GM23338 (cell line): ENCODE measurements around the gene OSBPL1A. TPM values are rescaled to one million over a fixed set of nuclear protein-coding genes. Genes with fewer than 3 reads are reported as not detected.

Source experiments
- ATAC-seq: fragments of 200-7000 bp; cut with Tn5 transposase; 3 replicates; pipeline ENCODE4 v1.9.1; 2020
- DNase-seq: peaks from one replicate; pipeline ENCODE4 v3.0.0-alpha.2; 2015; ENCODE audit warnings: low spot score
- H2AFZ ChIP-seq: fragments of 200-600 bp; sonication (generic); 2 replicates; pipeline ENCODE4 v1.8.0; 2016; ENCODE audit warnings: antibody characterized with exemption, mild to moderate bottlenecking, moderate library complexity
- H3F3A ChIP-seq: fragments of 200-600 bp; sonication (generic); replicated peaks from 2 replicates; pipeline ENCODE4 v1.8.0; 2017; ENCODE audit warnings: antibody characterized with exemption, mixed run types, low read depth
- H3K27ac ChIP-seq: fragments of 200-600 bp; sonication (generic); 2 replicates; pipeline ENCODE4 v1.6.1; 2016; ENCODE audit warnings: low read depth
- H3K27me3 ChIP-seq: fragments of 200-600 bp; sonication (generic); 2 replicates; pipeline ENCODE4 v1.8.0; 2016; ENCODE audit warnings: mild to moderate bottlenecking, mixed run types, moderate library complexity; ENCODE audit not compliant: insufficient read depth
- H3K36me3 ChIP-seq: fragments of 200-600 bp; sonication (generic); 2 replicates; pipeline ENCODE4 v1.8.0; 2016; ENCODE audit warnings: mild to moderate bottlenecking; ENCODE audit not compliant: insufficient read depth
- H3K4me1 ChIP-seq: fragments of 200-600 bp; sonication (generic); 2 replicates; pipeline ENCODE4 v1.8.0; 2016; ENCODE audit warnings: mild to moderate bottlenecking, moderate library complexity; ENCODE audit not compliant: insufficient read depth
- H3K4me2 ChIP-seq: fragments of 200-600 bp; sonication (generic); 2 replicates; pipeline ENCODE4 v1.7.1; 2017; ENCODE audit warnings: mixed run types
- H3K4me3 ChIP-seq: fragments of 200-600 bp; sonication (generic); 2 replicates; pipeline ENCODE4 v1.6.1; 2016; ENCODE audit warnings: mixed run types
- H3K79me2 ChIP-seq: fragments of 200-600 bp; sonication (generic); replicated peaks from 2 replicates; pipeline ENCODE4 v1.8.0; 2017; ENCODE audit warnings: mild to moderate bottlenecking; ENCODE audit not compliant: insufficient read depth
- H3K9me2 ChIP-seq: fragments of 200-600 bp; sonication (generic); 2 replicates; pipeline ENCODE4 v1.8.0; 2017; ENCODE audit not compliant: insufficient read depth
- H4K20me1 ChIP-seq: fragments of 200-600 bp; sonication (generic); replicated peaks from 2 replicates; pipeline ENCODE4 v1.8.0; 2017; ENCODE audit warnings: mild to moderate bottlenecking; ENCODE audit not compliant: insufficient read depth
- H3K27ac Mint-ChIP-seq: 2 replicates; pipeline ENCODE4 v1.8.0; 2020; ENCODE audit warnings: inconsistent platforms, mild to moderate bottlenecking, moderate library complexity, mixed read lengths
- H3K27me3 Mint-ChIP-seq: 3 replicates; pipeline ENCODE4 v1.8.0; 2022; ENCODE audit warnings: low read depth, mild to moderate bottlenecking, moderate library complexity, mixed read lengths, inconsistent platforms; ENCODE audit not compliant: insufficient read depth, poor library complexity
- H3K36me3 Mint-ChIP-seq: 3 replicates; pipeline ENCODE4 v1.8.0; 2021; ENCODE audit warnings: low read depth, mild to moderate bottlenecking, inconsistent platforms, moderate library complexity, mixed read lengths
- H3K4me1 Mint-ChIP-seq: 3 replicates; pipeline ENCODE4 v1.8.0; 2020; ENCODE audit warnings: mild to moderate bottlenecking, inconsistent platforms, mixed read lengths
- H3K4me3 Mint-ChIP-seq: 3 replicates; pipeline ENCODE4 v1.8.0; 2021; ENCODE audit warnings: moderate library complexity, mild to moderate bottlenecking, inconsistent platforms, mixed read lengths
- H3K9me3 Mint-ChIP-seq: 3 replicates; pipeline ENCODE4 v1.8.0; 2020; ENCODE audit warnings: moderate library complexity, mild to moderate bottlenecking, inconsistent platforms, mixed read lengths
- CREB1 ChIP-seq: fragments of 250-450 bp; sonication (Bioruptor Pico); IDR thresholded peaks from 2 replicates; pipeline ENCODE4 v1.5.0; 2020; ENCODE audit warnings: low read depth, mild to moderate bottlenecking, moderate library complexity
- EZH2 ChIP-seq: fragments of 200-600 bp; sonication (generic); IDR thresholded peaks from one replicate; pipeline ENCODE4 v1.8.0; 2017; ENCODE audit warnings: antibody characterized with exemption, mild to moderate bottlenecking, low read depth; ENCODE audit not compliant: unreplicated experiment
- EZH2phosphoT487 ChIP-seq: fragments of 200-600 bp; sonication (generic); IDR thresholded peaks from one replicate; pipeline ENCODE4 v1.8.1; 2018; ENCODE audit warnings: antibody characterized with exemption; ENCODE audit not compliant: unreplicated experiment
- JUNB ChIP-seq: IDR thresholded peaks from one replicate; pipeline ENCODE4 v1.6.1; 2016; ENCODE audit warnings: antibody characterized with exemption; ENCODE audit not compliant: unreplicated experiment
- NANOG ChIP-seq: IDR thresholded peaks from 2 replicates; pipeline ENCODE4 v1.6.1; 2016; ENCODE audit warnings: antibody characterized with exemption, borderline replicate concordance
- STAT1 ChIP-seq: IDR thresholded peaks from one replicate; pipeline ENCODE4 v1.6.1; 2016; ENCODE audit warnings: antibody characterized with exemption; ENCODE audit not compliant: unreplicated experiment
- ZNF114 ChIP-seq: fragments of 250-450 bp; sonication (Bioruptor Pico); IDR thresholded peaks from 2 replicates; pipeline ENCODE4 v1.5.0; 2020; ENCODE audit warnings: mild to moderate bottlenecking, moderate library complexity
- ZNF462 ChIP-seq: fragments of 250-450 bp; sonication (Bioruptor Pico); IDR thresholded peaks from 2 replicates; pipeline ENCODE4 v1.5.0; 2020; ENCODE audit warnings: mild to moderate bottlenecking, moderate library complexity
- polyA plus RNA-seq: library from polyadenylated mRNA; unstranded; fragments of >200 nt; fragmentation: Nextera tagmentation; extraction: Ambion mirVana; gene quantifications from 2 replicates; pipeline ENCODE4 v1.2.1, GENCODE V29; 2016
- total RNA-seq: library from RNA; depleted of rRNA; stranded (reverse); fragments of >200 nt; shearing (Covaris generic); gene quantifications from 2 replicates; pipeline ENCODE4 v1.2.3, GENCODE V29; 2014
- TF ChIP-seq, protein P1 (sequence below): IDR thresholded peaks from one replicate; pipeline ENCODE4 v1.6.1; 2018; ENCODE audit warnings: antibody characterized with exemption; ENCODE audit not compliant: unreplicated experiment
- TF ChIP-seq, protein P2 (sequence below): IDR thresholded peaks from 2 replicates; pipeline ENCODE4 v1.6.1; 2016; ENCODE audit warnings: antibody characterized with exemption

Gene OSBPL1A
- total and polyA plus RNA-seq, 2 experiments from 2014 or later, result 55.6 to 71.4 TPM

DNA sequence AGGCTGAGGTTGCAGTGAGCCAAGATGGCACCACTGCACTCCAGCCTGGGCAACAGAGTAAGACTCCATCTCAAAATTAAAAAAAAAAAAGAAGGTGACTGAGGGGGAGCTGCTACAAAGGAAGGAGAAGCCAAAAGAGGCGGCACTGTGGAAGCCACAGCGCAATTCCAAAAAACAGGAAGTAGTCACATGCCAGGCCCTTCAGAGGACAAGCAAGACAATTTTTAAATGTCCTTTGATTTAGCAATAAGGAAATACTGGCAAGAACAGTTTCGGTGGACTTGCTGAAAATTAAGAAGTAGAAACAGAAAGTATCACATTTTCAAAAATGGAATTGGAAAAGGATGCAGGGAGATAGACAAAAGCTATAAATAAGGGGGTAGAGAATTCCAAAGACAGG, 122.8 kb downstream of the OSBPL1A start:
- no peak for DNase-seq
- TF ChIP-seq EZH2 (no peak), STAT1 (no peak)

GRCh38 chr18:24273596-24273995, 124.0 kb downstream of the OSBPL1A start:
- H3K36me3 ChIP-seq, result no peaks in the 10 kb centered on the region; the same call in 1 of the 2 replicates
- ATAC-seq (no peak), DNase-seq (no peak)
- H2AFZ ChIP-seq, result no peak overlapping the region
- Mint-ChIP-seq H3K27me3 (peaks cover 7% of the 10 kb centered on the region), H3K9me3 (no peaks in the 10 kb centered on the region), H3K4me3 (no peak overlapping the region), H3K4me1 (peaks cover 29% of the 10 kb centered on the region), H3K27ac (no peak overlapping the region), H3K36me3 (peaks cover 3% of the 10 kb centered on the region; the same call in 1 of the 3 replicates)
- no peak overlapping the region for H3K4me2 ChIP-seq
- H3K4me1 ChIP-seq, result peaks cover 19% of the 10 kb centered on the region
- H3K4me3 ChIP-seq, result no peak overlapping the region
- no peaks in the 10 kb centered on the region for H3K27me3 ChIP-seq
- H3K27ac ChIP-seq, result no peak overlapping the region
- no peaks in the 10 kb centered on the region for H3K9me2 ChIP-seq
- H4K20me1 ChIP-seq, result no peaks in the 10 kb centered on the region
- H3F3A ChIP-seq, result no peaks in the 10 kb centered on the region
- peaks cover 23% of the 10 kb centered on the region for H3K79me2 ChIP-seq
- TF ChIP-seq, protein P1, sequence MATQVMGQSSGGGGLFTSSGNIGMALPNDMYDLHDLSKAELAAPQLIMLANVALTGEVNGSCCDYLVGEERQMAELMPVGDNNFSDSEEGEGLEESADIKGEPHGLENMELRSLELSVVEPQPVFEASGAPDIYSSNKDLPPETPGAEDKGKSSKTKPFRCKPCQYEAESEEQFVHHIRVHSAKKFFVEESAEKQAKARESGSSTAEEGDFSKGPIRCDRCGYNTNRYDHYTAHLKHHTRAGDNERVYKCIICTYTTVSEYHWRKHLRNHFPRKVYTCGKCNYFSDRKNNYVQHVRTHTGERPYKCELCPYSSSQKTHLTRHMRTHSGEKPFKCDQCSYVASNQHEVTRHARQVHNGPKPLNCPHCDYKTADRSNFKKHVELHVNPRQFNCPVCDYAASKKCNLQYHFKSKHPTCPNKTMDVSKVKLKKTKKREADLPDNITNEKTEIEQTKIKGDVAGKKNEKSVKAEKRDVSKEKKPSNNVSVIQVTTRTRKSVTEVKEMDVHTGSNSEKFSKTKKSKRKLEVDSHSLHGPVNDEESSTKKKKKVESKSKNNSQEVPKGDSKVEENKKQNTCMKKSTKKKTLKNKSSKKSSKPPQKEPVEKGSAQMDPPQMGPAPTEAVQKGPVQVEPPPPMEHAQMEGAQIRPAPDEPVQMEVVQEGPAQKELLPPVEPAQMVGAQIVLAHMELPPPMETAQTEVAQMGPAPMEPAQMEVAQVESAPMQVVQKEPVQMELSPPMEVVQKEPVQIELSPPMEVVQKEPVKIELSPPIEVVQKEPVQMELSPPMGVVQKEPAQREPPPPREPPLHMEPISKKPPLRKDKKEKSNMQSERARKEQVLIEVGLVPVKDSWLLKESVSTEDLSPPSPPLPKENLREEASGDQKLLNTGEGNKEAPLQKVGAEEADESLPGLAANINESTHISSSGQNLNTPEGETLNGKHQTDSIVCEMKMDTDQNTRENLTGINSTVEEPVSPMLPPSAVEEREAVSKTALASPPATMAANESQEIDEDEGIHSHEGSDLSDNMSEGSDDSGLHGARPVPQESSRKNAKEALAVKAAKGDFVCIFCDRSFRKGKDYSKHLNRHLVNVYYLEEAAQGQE, result no peak
- TF ChIP-seq ZNF114 (CRISPR knock-in tag), result no peak
- TF ChIP-seq, protein P2, sequence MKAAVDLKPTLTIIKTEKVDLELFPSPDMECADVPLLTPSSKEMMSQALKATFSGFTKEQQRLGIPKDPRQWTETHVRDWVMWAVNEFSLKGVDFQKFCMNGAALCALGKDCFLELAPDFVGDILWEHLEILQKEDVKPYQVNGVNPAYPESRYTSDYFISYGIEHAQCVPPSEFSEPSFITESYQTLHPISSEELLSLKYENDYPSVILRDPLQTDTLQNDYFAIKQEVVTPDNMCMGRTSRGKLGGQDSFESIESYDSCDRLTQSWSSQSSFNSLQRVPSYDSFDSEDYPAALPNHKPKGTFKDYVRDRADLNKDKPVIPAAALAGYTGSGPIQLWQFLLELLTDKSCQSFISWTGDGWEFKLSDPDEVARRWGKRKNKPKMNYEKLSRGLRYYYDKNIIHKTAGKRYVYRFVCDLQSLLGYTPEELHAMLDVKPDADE, result no peak
- no peak for TF ChIP-seq JUNB
- TF ChIP-seq CREB1, result no peak
- TF ChIP-seq EZH2phosphoT487, result no peak
- no peak for TF ChIP-seq EZH2
- TF ChIP-seq NANOG, result no peak
- TF ChIP-seq ZNF462 (CRISPR knock-in tag), result no peak

More for the DNA sequence above, 122.8 kb downstream of the OSBPL1A start:
- Histone ChIP-seq H3K79me2 (peaks cover 12% of the 10 kb centered on the region), H3K4me2 (no peak overlapping the region), H3F3A (no peaks in the 10 kb centered on the region), H3K4me3 (no peak overlapping the region), H2AFZ (no peak overlapping the region), H3K9me2 (no peaks in the 10 kb centered on the region), H3K36me3 (no peaks in the 10 kb centered on the region; the same call in 1 of the 2 replicates), H3K27ac (no peak overlapping the region), H3K27me3 (no peaks in the 10 kb centered on the region), H4K20me1 (no peaks in the 10 kb centered on the region), H3K4me1 (peaks cover 9% of the 10 kb centered on the region; the same call in 1 of the 2 replicates)
- ATAC-seq, result no peak
- no peaks in the 10 kb centered on the region for H3K9me3 Mint-ChIP-seq
- H3K27ac Mint-ChIP-seq, result no peak overlapping the region
- H3K36me3 Mint-ChIP-seq, result peaks cover 5% of the 10 kb centered on the region
- H3K4me1 Mint-ChIP-seq, result peaks cover 16% of the 10 kb centered on the region
- H3K27me3 Mint-ChIP-seq, result peaks cover 7% of the 10 kb centered on the region
- no peak overlapping the region for H3K4me3 Mint-ChIP-seq
